ENCODE data around the gene TRAM2.

TRAM2 gene

DNA sequence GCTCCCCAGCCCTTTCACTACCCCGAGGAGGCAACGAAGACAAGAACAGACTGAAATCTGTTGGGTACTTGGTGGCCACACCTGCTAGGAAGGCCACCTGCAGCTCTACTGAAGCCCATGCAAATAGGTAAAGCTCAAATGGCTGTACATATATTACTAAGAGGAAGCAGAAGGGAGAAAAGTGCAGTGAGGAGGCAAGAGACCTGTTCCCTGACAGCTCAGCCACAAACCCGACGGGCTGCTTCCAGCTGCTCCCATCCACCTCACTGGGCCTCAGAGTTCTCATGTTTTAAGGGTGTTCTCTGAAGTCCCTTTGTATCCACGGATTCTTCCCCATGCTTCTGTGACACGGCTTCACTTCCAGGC is 24.6 kb downstream of the TRAM2 start:
- TF ChIP-seq, protein P1, sequence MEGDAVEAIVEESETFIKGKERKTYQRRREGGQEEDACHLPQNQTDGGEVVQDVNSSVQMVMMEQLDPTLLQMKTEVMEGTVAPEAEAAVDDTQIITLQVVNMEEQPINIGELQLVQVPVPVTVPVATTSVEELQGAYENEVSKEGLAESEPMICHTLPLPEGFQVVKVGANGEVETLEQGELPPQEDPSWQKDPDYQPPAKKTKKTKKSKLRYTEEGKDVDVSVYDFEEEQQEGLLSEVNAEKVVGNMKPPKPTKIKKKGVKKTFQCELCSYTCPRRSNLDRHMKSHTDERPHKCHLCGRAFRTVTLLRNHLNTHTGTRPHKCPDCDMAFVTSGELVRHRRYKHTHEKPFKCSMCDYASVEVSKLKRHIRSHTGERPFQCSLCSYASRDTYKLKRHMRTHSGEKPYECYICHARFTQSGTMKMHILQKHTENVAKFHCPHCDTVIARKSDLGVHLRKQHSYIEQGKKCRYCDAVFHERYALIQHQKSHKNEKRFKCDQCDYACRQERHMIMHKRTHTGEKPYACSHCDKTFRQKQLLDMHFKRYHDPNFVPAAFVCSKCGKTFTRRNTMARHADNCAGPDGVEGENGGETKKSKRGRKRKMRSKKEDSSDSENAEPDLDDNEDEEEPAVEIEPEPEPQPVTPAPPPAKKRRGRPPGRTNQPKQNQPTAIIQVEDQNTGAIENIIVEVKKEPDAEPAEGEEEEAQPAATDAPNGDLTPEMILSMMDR (conservative IDR thresholded peaks at IDR 0.05): no peak
- TF ChIP-seq ZFX (IDR thresholded peaks at IDR 0.05): no peak
- peak overlapping the region; percentile 48 for H3K27ac ChIP-seq

DNA sequence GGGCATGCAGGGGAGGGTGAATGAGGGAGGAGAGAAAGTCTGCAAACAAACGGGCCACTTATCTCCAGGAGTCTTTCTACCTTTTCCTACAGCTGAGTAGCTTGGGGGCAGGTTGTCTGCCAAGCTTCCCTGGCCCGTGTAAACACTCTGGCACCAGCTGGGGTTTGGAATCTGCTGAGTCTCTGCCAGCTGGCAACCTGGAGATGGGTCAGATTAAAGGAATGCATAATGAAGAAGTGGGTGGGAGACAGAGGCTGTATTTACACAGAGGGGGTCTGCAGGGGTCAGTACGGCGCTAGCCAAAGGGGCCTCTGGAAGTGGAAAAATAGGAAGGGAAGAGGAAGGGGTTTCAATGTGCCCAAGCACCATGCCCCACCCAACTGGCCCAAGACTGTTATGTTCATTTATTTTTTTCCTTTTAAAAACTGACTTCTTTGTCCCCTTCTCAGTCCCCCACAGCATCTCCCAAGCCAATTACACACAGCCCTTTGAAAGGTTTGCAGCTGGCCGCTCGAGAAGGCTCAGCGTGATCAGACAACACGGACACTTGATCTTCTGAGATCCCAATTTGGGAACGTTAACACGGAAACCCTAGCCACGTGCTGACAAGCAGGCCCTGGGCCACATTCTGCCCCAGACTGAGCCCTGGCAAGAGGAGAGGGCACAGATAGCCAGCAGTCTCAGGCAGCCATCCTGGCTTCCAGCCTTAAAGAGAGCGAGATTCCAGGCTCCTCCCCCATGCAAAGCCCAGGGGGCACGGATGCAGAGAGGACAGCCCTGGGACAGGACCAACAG is 25.2 kb downstream of the TRAM2 start:
- no peak for TF ChIP-seq ZFX (IDR thresholded peaks at IDR 0.05)
- TF ChIP-seq, protein P1 (conservative IDR thresholded peaks at IDR 0.05): no peak
- peak overlapping the region; percentile 48 for H3K27ac ChIP-seq

DNA sequence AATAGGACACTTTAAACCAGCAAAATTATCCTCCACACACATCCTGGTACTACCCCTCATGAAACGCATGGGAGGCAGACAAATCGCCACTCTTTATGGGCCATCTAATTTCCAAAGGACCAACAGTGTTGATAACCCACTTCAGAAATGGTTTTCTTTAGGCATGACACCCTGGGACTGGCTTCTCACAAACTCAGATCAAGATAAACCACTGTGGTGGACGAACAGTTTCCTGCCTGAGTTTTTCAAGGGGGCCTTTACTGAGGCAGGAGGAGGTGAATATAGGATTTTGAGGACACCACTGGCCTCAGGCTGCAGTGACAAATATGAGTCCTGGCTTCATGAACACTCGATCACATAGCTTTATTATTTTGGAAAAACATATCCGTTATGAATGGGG is 26.0 kb downstream of the TRAM2 start:
- no peak for TF ChIP-seq ZFX (IDR thresholded peaks at IDR 0.05)
- TF ChIP-seq, protein P1 (conservative IDR thresholded peaks at IDR 0.05): no peak
- H3K27ac ChIP-seq: no peak overlapping the region

DNA sequence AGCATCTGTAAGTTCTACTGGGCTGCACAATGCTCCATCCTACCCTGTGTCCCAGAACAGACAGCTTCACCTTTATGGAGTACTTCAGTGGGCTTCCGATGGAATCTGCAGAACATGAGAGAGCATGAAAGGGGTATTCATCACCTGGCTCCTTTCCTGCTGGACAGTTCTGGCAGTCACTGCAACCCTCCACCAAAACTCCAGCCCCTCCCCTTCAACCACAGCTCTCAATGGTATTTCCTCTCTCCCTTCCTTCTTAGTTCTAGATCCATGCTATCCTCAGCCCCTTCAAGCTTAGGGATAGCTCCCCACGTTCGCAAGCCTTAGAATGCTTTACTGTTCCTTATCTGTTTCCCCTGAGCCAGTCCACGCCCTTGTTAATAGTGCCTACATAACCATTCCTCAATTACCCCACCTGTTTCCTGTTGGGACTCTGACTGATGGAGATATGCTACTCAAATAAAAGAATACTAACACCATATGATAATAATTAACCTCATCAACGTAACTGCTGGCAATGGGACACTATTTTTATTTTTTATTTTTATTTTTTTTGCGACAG is 26.8 kb downstream of the TRAM2 start:
- TF ChIP-seq, protein P1 (conservative IDR thresholded peaks at IDR 0.05): no peak
- TF ChIP-seq ZFX (IDR thresholded peaks at IDR 0.05): no peak

DNA sequence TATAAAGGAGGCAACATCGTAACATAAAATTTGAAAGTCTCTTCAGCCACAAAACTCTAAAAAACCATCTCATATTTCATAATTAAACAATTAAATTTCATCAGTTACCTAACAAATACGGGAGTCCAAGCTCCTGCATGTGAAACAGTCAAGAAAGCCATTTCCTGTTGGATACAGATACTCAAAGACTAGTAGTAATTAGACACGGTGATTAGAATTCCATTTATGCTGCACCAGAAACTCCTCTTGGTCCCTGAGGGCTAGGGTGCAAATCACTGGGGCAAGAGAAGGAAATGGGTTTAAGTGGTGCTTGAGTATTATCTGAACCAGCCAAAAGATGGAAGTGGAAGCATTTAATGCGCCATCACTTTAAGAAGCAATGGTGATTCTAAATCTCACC is 27.4 kb downstream of the TRAM2 start:
- TF ChIP-seq ZFX (IDR thresholded peaks at IDR 0.05): no peak
- TF ChIP-seq, protein P1 (conservative IDR thresholded peaks at IDR 0.05): no peak
- no peak overlapping the region for H3K27ac ChIP-seq

More for the DNA sequence above, 26.8 kb downstream of the TRAM2 start:
- H3K27ac ChIP-seq: no peak overlapping the region

DNA sequence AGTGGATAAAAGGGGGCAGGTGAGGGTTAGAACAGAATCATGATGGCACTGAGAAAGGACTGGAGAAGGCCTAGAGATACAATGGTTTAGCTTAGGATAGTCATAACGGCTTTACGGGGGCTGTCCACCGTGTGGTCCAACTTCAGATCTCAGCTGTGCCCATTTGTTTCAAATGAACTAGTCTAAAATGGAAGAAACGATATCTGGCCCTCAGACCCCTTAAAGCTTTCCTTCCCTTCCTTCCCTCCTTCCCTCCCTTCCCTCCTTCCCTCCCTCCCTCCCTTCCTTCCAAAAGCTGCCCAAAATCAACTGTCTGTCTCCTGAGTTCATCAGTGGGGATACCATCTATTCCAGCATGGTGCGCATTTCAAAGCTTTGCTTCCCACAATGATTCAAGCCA is 27.9 kb downstream of the TRAM2 start:
- no peak overlapping the region for H3K27ac ChIP-seq
- TF ChIP-seq, protein P1 (conservative IDR thresholded peaks at IDR 0.05): no peak
- no peak for TF ChIP-seq ZFX (IDR thresholded peaks at IDR 0.05)

DNA sequence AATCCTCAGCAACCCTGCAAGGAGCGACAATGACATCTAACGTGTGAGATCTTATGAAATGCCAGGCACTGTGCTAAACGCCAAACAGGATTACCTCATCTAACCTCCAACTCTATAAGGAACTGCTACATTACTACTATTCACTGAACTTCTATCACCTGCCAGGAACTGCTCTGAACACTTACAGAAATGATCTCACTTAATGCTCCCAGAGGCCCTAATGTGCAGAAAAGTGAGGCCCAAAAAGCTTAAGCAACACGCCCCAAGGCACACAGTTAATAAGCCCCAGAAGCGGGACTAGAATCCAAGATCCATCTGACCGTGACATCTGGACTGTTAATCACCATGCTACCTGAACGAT is 28.5 kb downstream of the TRAM2 start:
- H3K27ac ChIP-seq: no peak overlapping the region
- TF ChIP-seq, protein P1 (conservative IDR thresholded peaks at IDR 0.05): no peak
- no peak for TF ChIP-seq ZFX (IDR thresholded peaks at IDR 0.05)
